GM10248 (cell line): ENCODE data around the gene CLCN2.

Experiments
- CTCF ChIA-PET: fragments of 300-600 bp; sonication (Branson Sonifier 250); formaldehyde crosslinking; extraction: SDS; loops from one replicate; lab custom pipeline; 2021; ENCODE audit warnings: antibody characterized with exemption; lab: Yijun Ruan, JAX
- POLR2A ChIA-PET: fragments of 350-650 bp; sonication (Branson Sonifier 250); formaldehyde crosslinking; extraction: SDS; loops from one replicate; lab custom pipeline; 2020; ENCODE audit warnings: antibody characterized with exemption; lab: Yijun Ruan, JAX
- DNase-seq: peaks from one replicate; pipeline ENCODE4 v3.0.0; 2012; ENCODE audit errors: extremely low spot score
- CTCF ChIP-seq: IDR thresholded peaks from 2 replicates; pipeline ENCODE4 v1.5.1; 2012; ENCODE audit warnings: mild to moderate bottlenecking, low read depth; ENCODE audit errors: extremely low read depth, missing control alignments, control extremely low read depth

The CLCN2 gene

GRCh38 chr3:184371570-184372018 is 10.2 kb upstream of the CLCN2 start:
- ChIA-PET POLR2A (interaction anchor here (1.1 kb wide), 1 partner anchor 142 kb away, joined by 3 read pairs; no protein-coding TSS in a partner anchor), CTCF (interaction anchor here (0.6 to 6.8 kb wide), 37 partner anchors 8 to 415 kb away, joined by 3 to 90 read pairs (median 4); partner anchors contain the start of genes CHRD, CLCN2, EIF2B5 and EPHB3)
- peak; percentile 77 for DNase-seq
- TF ChIP-seq CTCF = peak; percentile 82

GRCh38 chr3:184368586-184369183 is 7.3 kb upstream of the CLCN2 start:
- POLR2A ChIA-PET = no interaction called here
- DNase-seq = no peak

GRCh38 chr3:184368116-184368515 is 6.7 kb upstream of the CLCN2 start:
- TF ChIP-seq CTCF = no peak
- CTCF ChIA-PET = interaction anchor here (1.1 to 3.9 kb wide), 3 partner anchors 13 to 146 kb away, joined by 4 to 17 read pairs (median 5); no protein-coding TSS in a partner anchor
- POLR2A ChIA-PET = no interaction called here
- no peak for DNase-seq

More at GRCh38 chr3:184368586-184369183, 7.3 kb upstream of the CLCN2 start:
- CTCF ChIA-PET = interaction anchor here (1.1 to 3.9 kb wide), 3 partner anchors 13 to 146 kb away, joined by 4 to 17 read pairs (median 5); no protein-coding TSS in a partner anchor
- no peak for TF ChIP-seq CTCF

- no peak for DNase-seq
- TF ChIP-seq CTCF = no peak
- ChIA-PET CTCF (interaction anchor here (0.8 to 3.9 kb wide), 4 partner anchors 11 to 194 kb away, joined by 3 to 17 read pairs (median 4); no protein-coding TSS in a partner anchor), POLR2A (no interaction called here)
These were observed 5.3 kb upstream of the CLCN2 start for GRCh38 chr3:184366619-184367289.

- ChIA-PET CTCF (interaction anchor here (0.6 to 2.3 kb wide), 13 partner anchors 8 to 467 kb away, joined by 3 to 10 read pairs (median 3); partner anchors contain the start of genes EEF1AKMT4 and FAM131A), POLR2A (interaction anchor here (0.5 kb wide), 1 partner anchor 483 kb away, joined by 3 read pairs; no protein-coding TSS in a partner anchor)
These were observed 1.5 kb upstream of the CLCN2 start for GRCh38 chr3:184362668-184363546.

More at GRCh38 chr3:184362668-184363546, 1.5 kb upstream of the CLCN2 start:
- peak; percentile 98 for DNase-seq
- TF ChIP-seq CTCF = peak; percentile 76
